Muscle layer of duodenum (tissue), 2 donors: Measurements from ENCODE around the gene ATG5.
"Not testable (repeated sequence)": the region's sequence is repeated elsewhere in the genome, so short reads cannot be mapped to it uniquely, and the experiment has no call there.

Experiments
- H3K27ac ChIP-seq: one replicate; pipeline ENCODE4 v1.7.0; 2013; ENCODE audit warnings: mild to moderate bottlenecking, low read length
- H3K27me3 ChIP-seq: one replicate; pipeline ENCODE4 v1.7.0; 2013; ENCODE audit warnings: low read depth, mild to moderate bottlenecking, control low read depth, low read length
- H3K36me3 ChIP-seq, 2 donors: one replicate each; pipeline ENCODE4 v1.7.0; 2013; ENCODE audit warnings: low read length in 2 of 2, control low read depth in 1 of 2, mild to moderate bottlenecking in 1 of 2; ENCODE audit not compliant: insufficient read depth in 2 of 2, control insufficient read depth in 1 of 2
- H3K4me1 ChIP-seq, 2 donors: one replicate each; pipeline ENCODE4 v1.7.0; 2013; ENCODE audit warnings: low read length in 2 of 2, mild to moderate bottlenecking in 2 of 2, control low read depth in 1 of 2, moderate library complexity in 1 of 2; ENCODE audit not compliant: insufficient read depth in 2 of 2, control insufficient read depth in 1 of 2
- H3K4me3 ChIP-seq, 2 donors: one replicate each; pipeline ENCODE4 v1.7.0; 2013; ENCODE audit warnings: low read length in 2 of 2, low read depth in 1 of 2, mild to moderate bottlenecking in 1 of 2
- H3K9me3 ChIP-seq, 2 donors: one replicate each; pipeline ENCODE4 v1.7.0; 2013; ENCODE audit warnings: low read length in 2 of 2, control low read depth in 1 of 2, mild to moderate bottlenecking in 1 of 2; ENCODE audit not compliant: control insufficient read depth in 1 of 2
- donor health status: healthy.

ATG5 gene

DNA sequence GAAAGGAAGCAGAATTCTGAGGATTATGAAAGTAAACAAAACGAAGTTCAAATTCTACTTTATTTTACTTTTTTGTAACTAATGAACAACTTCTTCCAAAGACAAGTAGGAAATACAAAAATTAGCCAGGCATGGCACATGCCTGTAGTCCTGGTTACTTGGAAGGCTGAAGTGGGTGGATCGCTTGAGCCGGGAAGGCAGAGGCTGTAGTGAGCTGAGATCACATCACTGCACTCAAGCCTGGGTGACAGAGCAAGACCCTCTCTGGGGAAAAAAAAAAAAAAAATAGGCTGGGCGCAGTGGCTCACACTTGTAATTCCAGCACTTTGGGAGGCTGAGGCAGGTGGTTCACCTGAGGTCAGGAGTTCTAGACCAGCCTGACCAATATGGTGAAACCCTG, 82.3 kb downstream of the ATG5 start:
- Histone ChIP-seq H3K4me1 (peaks cover 0 to 7% of the 10 kb centered on the region in 2 donors), H3K9me3 (peaks cover 0 to 5% of the 10 kb centered on the region in 2 donors), H3K27ac (no peak overlapping the region), H3K27me3 (no peaks in the 10 kb centered on the region), H3K4me3 (no peak overlapping the region), H3K36me3 (peaks cover 7 to 9% of the 10 kb centered on the region in 2 donors)

DNA sequence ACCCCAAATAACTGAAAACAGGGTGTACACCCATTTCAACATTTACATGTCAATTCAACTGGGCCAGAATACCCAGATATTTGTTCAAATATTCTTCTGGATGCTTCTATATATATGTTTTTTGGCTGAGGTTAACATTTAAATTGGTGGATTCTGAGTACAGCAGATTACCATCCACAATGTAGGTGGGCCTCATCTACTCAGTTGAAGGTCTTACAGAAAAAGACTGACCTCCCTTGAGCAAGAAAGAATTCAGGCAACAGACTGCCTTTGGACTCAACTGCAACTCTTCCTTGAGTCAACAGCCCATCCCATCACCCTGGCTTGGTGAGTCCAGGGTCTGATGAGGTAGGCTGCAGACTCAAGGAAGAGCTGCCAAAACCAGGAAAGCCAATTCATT, 84.1 kb downstream of the ATG5 start:
- H3K4me3 ChIP-seq: no peak overlapping the region
- peaks cover 0 to 5% of the 10 kb centered on the region in 2 donors for H3K9me3 ChIP-seq
- H3K27me3 ChIP-seq: no peaks in the 10 kb centered on the region
- H3K4me1 ChIP-seq: peaks cover 0 to 6% of the 10 kb centered on the region in 2 donors
- H3K36me3 ChIP-seq: peaks cover 0 to 7% of the 10 kb centered on the region in 2 donors
- no peak overlapping the region for H3K27ac ChIP-seq

DNA sequence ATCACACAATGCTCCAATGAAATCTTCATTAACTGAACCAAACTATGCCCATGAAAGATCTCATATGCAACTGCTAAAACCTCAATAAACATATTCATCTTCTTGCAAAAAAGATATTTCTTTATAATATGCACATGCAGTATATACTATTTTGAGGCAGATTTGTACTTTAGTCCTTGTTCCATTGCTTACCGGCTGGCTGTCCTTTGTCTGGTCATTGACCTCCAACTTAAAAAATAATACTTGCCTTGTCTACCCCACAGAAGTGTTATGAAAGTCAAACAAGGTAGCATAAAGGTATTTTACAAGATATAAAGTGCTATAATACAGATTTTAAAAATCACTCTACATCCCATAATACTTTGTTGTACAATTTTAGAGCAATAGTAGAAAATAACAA, 88.3 kb downstream of the ATG5 start:
- Histone ChIP-seq H3K36me3 (peaks cover 0 to 7% of the 10 kb centered on the region in 2 donors), H3K4me1 (no peaks in the 10 kb centered on the region), H3K27me3 (no peaks in the 10 kb centered on the region), H3K9me3 (peaks cover 0 to 5% of the 10 kb centered on the region in 2 donors), H3K27ac (no peak overlapping the region), H3K4me3 (no peak overlapping the region)

DNA sequence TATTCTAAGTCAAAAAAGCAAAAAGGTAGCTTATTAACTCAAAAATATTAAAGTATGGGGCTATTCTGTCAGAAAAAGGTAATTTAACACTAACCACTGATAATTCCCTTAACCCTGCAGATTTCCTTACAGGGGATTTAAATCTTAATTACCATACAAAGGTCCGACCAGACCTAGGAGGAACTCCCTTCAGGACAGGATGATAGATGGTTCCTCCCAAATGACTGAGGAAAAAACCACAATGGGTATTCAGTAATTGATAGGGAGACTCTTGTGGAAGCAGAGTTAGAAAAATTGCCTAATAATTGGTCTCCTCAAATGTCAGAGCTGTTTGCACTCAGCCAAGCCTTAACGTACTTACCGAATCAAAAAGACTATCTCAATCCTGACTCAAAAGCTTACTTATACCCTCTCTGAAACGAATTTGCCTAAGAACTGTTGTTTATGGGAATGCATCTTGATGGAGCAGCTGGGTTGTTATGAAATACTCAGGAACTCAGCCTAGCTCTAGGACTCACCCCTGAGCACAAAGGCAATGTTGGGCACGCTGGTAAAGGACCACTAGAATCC, 95.6 kb downstream of the ATG5 start:
- not testable (repeated sequence) for H3K27ac ChIP-seq, H3K4me3 ChIP-seq, H3K36me3 ChIP-seq, H3K9me3 ChIP-seq, H3K4me1 ChIP-seq, H3K27me3 ChIP-seq

DNA sequence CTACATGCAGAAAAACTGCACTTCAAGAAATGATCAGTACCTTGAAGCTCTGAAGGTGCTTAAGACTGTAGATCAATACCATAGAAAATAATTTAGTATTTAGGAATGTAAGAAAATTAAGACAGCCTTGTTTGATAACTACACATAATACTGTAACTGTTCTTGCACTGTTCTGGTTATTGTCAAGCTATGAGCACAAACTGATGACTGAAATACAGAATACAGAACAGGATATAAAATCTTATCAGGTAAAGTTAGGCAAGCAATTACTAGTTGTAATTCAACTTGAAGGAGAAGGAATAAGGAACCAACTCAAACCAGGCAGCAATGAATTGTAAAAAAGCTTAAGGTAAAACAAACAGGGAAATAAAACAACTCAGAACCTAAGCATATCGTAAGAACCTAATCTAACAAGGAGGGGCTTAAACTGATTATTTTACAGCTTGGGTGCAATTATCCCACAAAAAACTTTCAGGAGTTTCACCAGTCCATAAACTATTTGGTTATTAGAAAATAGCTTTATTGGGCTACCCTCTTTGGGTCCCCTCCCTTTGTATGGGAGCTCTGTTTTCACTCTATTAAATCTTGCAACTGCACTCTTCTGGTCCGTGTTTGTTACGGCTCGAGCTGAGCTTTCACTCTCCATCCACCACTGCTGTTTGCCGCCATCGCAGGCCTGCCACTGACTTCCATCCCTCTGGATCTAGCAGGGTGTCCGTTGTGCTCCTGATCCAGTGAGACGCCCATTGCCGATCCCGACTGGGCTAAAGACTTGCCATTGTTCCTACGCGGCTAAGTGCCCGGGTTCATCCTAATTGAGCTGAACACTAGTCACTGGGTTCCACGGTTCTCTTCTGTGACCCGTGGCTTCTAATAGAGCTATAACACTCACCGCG, 97.7 kb downstream of the ATG5 start:
- no peak overlapping the region for H3K27ac ChIP-seq
- H3K4me1 ChIP-seq: no peaks in the 10 kb centered on the region
- no peak overlapping the region for H3K4me3 ChIP-seq
- no peaks in the 10 kb centered on the region for H3K27me3 ChIP-seq
- no peaks in the 10 kb centered on the region for H3K9me3 ChIP-seq
- H3K36me3 ChIP-seq: no peaks in the 10 kb centered on the region

DNA sequence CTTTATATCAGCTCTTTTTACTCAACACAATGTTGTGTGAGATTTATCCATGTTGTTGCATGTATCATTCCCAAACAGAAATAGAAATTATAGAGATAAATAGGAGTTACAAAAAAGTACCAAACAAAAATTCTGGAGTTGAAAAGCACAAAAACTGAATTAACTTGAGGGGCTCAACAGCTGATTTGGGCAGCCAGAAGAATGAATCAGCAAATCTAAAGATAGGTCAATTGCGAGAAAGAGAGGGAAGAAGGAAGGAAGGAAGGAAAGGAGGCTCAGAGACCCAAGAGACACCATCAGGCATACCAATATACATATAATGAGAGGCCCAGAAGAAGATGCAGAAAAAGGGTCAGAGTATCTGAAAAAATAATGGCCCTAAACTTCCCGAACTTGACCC, 98.9 kb downstream of the ATG5 start:
- Histone ChIP-seq H3K9me3 (no peaks in the 10 kb centered on the region), H3K27ac (no peak overlapping the region), H3K4me1 (no peaks in the 10 kb centered on the region), H3K27me3 (no peaks in the 10 kb centered on the region), H3K4me3 (no peak overlapping the region), H3K36me3 (no peaks in the 10 kb centered on the region)

DNA sequence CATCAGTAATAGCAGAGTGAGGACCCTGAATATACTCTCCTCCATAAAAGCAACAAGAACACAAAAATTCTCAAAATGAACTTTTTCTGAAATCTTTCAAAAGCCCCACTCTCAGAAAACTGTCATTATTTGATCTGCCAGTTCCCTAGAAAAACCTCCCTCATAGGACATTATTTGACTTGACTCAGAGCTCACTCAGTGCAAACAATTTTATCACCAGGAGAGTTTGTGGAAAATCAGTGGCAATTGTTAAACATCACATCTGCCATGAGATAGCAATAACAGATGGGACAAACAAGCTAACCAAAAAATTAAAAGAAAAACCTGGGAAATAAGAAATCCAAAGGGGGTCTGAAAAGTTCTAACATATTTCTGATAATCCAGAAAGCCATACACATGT, 100.0 kb downstream of the ATG5 start:
- no peak overlapping the region for H3K4me3 ChIP-seq
- H3K9me3 ChIP-seq: no peaks in the 10 kb centered on the region
- no peaks in the 10 kb centered on the region for H3K36me3 ChIP-seq
- H3K27me3 ChIP-seq: no peaks in the 10 kb centered on the region
- H3K4me1 ChIP-seq: no peaks in the 10 kb centered on the region
- no peak overlapping the region for H3K27ac ChIP-seq

DNA sequence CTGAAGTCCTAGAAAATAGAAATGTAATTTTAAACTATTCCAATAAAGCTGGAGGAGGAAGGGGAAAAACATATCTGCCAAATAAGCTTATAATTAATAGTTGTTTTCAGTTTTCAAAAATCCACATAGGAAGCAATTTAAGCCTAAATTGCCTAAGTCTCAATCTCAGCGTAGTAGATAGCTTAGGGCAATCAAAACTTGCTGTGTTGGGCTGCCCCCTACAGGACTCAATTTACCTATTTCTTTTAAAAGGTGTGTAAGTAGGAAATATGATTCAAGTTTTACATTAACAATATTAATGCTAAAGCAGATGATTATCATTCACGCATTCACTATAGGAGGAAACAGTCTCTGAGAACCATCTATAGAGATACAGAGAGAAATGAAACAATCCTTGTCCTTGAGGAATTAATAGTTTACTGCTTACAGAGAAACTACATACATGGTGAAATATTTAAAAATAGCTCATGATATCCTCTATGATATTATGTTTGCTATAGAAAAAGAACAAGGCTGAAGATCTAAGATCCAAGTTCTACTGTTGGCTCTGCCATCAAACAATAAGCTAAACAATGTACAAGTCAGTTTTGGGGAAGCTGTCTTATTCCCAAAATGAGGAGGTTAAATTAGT, 102.1 kb downstream of the ATG5 start:
- Histone ChIP-seq H3K9me3 (no peaks in the 10 kb centered on the region), H3K27ac (no peak overlapping the region), H3K36me3 (no peaks in the 10 kb centered on the region), H3K4me3 (no peak overlapping the region), H3K4me1 (no peaks in the 10 kb centered on the region), H3K27me3 (no peaks in the 10 kb centered on the region)

DNA sequence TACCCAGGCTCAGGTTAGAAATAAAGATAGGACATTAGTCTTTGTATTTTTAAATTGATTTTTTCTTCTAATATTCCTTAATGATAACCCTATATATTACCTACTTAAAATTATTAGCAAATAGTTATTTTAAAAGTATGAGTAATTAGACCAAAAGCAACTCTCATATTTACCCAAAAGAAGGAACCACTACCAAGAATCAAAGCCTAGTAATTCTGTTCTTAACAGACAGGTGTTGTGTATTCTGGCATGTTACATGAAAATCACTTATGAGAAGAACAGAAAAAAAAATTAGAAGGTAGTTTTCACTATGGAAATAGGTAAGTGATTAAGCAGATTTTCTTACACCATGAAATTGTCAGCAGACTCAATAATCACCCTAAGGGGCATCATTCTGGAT, 105.1 kb downstream of the ATG5 start:
- no peaks in the 10 kb centered on the region for H3K4me1 ChIP-seq
- H3K9me3 ChIP-seq: no peaks in the 10 kb centered on the region
- no peak overlapping the region for H3K4me3 ChIP-seq
- no peaks in the 10 kb centered on the region for H3K27me3 ChIP-seq
- no peak overlapping the region for H3K27ac ChIP-seq
- no peaks in the 10 kb centered on the region for H3K36me3 ChIP-seq

DNA sequence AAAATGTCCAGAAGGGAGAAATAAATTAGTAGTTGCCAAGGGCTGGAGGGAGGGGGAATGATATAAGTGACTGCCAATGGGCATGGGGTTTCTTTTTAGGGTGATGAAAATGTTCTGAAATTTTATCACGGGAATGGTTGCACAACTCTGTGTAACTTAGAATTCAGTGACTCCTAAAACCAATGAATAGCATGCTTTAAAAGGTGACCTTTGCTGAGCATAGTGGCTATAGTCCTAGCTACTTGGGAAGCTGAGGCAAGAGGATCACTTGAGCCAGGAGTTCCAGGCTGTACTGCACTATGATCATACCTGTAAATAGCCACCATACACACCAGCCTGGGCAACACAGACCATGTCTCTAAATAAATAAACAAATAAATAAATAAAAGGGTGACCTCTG, 109.0 kb downstream of the ATG5 start:
- Histone ChIP-seq H3K27ac (no peak overlapping the region), H3K4me3 (no peak overlapping the region), H3K4me1 (no peaks in the 10 kb centered on the region), H3K36me3 (no peaks in the 10 kb centered on the region), H3K27me3 (no peaks in the 10 kb centered on the region), H3K9me3 (no peaks in the 10 kb centered on the region)

DNA sequence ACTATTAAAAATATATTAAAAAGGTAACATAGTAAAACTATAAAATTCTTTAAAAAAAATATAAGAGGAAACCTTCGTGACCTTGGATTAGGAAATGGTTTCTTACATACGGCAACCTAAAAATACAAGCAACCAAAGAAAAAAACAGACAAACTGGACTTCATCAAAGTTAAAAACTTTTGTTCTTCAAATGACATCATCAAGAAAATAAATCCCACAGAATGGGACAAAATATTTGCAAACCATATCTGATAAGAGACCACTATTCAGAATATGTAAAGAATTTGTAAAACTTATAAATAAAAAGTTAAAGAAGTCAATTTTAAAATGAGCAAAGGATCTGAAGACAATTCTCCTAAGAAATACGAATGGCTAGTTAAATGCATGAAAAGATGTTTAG, 110.0 kb downstream of the ATG5 start:
- Histone ChIP-seq H3K27ac (no peak overlapping the region), H3K27me3 (no peaks in the 10 kb centered on the region), H3K9me3 (no peaks in the 10 kb centered on the region), H3K36me3 (no peaks in the 10 kb centered on the region), H3K4me1 (no peaks in the 10 kb centered on the region), H3K4me3 (no peak overlapping the region)
